Stimulated activated naive B cell treated with anti-CD40 and anti-IgM and Interleukin-4, amounts not matched to agents 10 μg/mL and 1 μg/mL and 100 μg/mL, for 72 hours (primary cell): ENCODE measurements around the gene FBLL1.
A peak's percentile ranks its signal among the peaks of the same experiment; 100 is the strongest.
"Not testable (repeated sequence)": the region's sequence is repeated elsewhere in the genome, so short reads cannot be mapped to it uniquely, and the experiment has no call there.

Experiments
- ATAC-seq, 2 donors: fragments of 150-1000 bp; cut with Tn5 transposase; replicated peaks; 2 replicates each; pipeline ENCODE4 v1.10.0; 2021; ENCODE audit warnings: moderate library complexity in 1 of 2
- DNase-seq: peaks from one replicate; pipeline ENCODE4 v3.0.0; 2021
- H3K27ac Mint-ChIP-seq: one replicate; pipeline ENCODE4 v1.8.0; 2022; ENCODE audit warnings: mild to moderate bottlenecking, mixed read lengths
- H3K27me3 Mint-ChIP-seq, 2 donors: one replicate each; pipeline ENCODE4 v1.8.0; 2022; ENCODE audit warnings: mixed read lengths in 2 of 2
- H3K36me3 Mint-ChIP-seq, 2 donors: one replicate each; pipeline ENCODE4 v1.8.0; 2022; ENCODE audit warnings: mixed read lengths in 2 of 2, mild to moderate bottlenecking in 1 of 2
- H3K4me1 Mint-ChIP-seq, 2 donors: one replicate each; pipeline ENCODE4 v1.8.0; 2022; ENCODE audit warnings: mixed read lengths in 2 of 2, mild to moderate bottlenecking in 1 of 2
- H3K4me3 Mint-ChIP-seq, 2 donors: one replicate each; pipeline ENCODE4 v1.8.0; 2022; ENCODE audit warnings: mild to moderate bottlenecking in 2 of 2, mixed read lengths in 2 of 2, moderate library complexity in 1 of 2
- H3K9me3 Mint-ChIP-seq, 2 donors: one replicate each; pipeline ENCODE4 v1.8.0; 2022; ENCODE audit warnings: mixed read lengths in 2 of 2, mild to moderate bottlenecking in 1 of 2

The FBLL1 gene

DNA sequence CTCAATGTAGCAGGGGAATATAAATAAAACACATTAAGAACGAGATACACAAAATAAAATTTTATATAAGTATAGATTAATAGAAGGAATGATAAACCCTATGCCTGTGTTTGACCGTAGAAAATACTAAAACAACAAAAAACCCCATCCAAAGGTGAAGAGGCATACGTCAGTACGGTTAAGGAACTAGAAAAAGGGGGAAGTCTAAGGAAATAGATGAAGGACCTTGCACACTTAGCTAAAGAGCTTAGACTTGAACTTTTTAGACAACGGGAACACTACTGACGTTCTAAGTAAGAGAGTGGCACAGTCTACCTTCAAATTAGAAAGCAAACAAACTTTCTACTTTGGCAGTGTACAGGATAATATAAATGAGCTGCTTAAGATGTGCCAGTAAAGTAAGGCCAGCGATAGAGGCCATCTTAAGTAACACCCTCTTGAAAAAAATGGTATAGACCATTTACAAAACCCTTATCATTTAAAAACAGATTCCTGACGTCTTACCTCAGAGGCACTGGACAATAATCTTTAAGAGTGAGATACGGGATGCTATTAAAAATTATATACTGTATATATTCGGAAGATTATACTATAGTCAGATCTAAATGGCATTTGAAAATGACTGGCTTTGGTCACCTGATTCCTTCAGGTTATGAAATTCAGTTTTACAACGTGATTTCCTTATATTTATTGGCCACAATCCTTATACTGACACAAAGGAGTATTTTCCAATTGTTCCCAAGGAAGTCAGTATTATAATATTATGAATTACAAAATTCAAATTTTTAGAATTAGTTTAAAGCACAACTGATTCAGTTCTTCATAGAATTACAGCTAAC, 41.6 kb downstream of the FBLL1 start:
- H3K9me3 Mint-ChIP-seq = no peaks in the 10 kb centered on the region
- no peak for ATAC-seq
- no peak overlapping the region for H3K4me3 Mint-ChIP-seq
- H3K27me3 Mint-ChIP-seq = no peaks in the 10 kb centered on the region
- DNase-seq = no peak
- H3K4me1 Mint-ChIP-seq = peaks cover 5 to 22% of the 10 kb centered on the region in 2 donors
- H3K27ac Mint-ChIP-seq = no peak overlapping the region
- H3K36me3 Mint-ChIP-seq = peaks cover 19 to 49% of the 10 kb centered on the region in 2 donors

- peaks cover 10 to 38% of the 10 kb centered on the region in 2 donors for H3K36me3 Mint-ChIP-seq
- not testable (repeated sequence) for H3K9me3 Mint-ChIP-seq, H3K27ac Mint-ChIP-seq, ATAC-seq, H3K27me3 Mint-ChIP-seq, H3K4me3 Mint-ChIP-seq, DNase-seq
- peaks cover 13 to 41% of the 10 kb centered on the region in 2 donors for H3K4me1 Mint-ChIP-seq
These were observed 44.6 kb downstream of the FBLL1 start for GRCh38 chr5:168573663-168574062.

DNA sequence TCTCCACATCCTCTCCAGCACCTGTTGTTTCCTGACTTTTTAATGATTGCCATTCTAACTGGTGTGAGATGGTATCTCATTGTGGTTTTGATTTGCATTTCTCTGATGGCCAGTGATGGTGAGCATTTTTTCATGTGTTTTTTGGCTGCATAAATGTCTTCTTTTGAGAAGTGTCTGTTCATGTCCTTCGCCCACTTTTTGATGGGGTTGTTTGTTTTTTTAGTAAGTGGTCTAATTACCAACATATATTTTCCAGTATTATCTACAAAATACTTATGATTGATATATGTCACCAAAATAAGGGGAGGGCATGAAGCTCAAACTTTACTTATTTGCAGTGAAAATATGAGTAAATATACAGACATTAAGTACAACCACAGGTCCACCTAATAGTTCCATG, 45.1 kb downstream of the FBLL1 start:
- not testable (repeated sequence) for H3K27me3 Mint-ChIP-seq, H3K27ac Mint-ChIP-seq, H3K4me3 Mint-ChIP-seq, H3K9me3 Mint-ChIP-seq, DNase-seq, ATAC-seq
- Mint-ChIP-seq H3K4me1 (peaks cover 13 to 41% of the 10 kb centered on the region in 2 donors), H3K36me3 (peaks cover 10 to 36% of the 10 kb centered on the region in 2 donors)

DNA sequence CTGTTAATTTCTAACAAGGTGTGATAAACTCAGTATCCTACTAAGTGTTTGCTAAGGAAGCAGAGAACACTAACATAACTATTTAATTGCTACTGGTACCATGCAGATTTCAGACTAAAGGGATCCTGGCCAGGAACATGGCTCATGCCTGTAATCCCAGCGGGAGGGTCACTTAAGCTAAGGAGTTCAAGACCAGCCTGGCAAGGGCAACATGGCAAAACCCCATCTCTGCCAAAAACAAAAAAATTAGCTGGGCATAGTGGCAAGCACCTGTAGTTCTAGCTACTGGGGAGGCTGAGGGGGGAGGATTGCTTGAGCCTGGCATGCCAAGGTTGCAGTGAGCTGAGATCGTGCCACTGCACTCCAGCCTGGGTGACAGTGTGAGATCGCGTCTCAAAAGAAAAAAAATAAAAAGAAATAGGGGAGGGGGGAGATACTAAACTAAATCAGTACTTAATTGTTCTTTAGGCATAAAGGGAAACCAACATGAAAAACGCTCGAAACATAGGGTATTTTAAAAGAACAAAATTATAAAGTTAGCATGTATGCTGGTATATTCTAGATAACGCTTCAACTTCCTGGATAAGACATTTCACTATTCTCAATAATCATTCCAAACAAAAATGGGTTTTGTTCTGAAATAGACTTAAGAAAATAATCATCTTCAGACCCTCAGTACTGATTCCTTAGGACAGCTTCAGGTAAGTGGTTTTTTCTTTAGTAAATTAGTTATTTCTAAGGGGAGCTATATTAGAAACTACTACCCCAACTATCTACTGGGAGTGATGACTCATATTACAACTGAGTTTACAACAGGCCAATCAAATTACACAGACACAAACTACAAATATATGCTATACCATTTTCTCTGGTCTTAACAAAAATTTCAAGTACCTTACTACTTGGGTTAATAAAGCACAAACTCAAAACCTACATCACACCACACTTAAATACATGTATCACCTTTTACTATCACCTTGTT, 46.6 kb downstream of the FBLL1 start:
- no peak overlapping the region for H3K4me3 Mint-ChIP-seq
- no peaks in the 10 kb centered on the region for H3K27me3 Mint-ChIP-seq
- ATAC-seq (no peak), DNase-seq (no peak)
- H3K4me1 Mint-ChIP-seq = peaks cover 20 to 49% of the 10 kb centered on the region in 2 donors
- H3K9me3 Mint-ChIP-seq = peaks cover 0 to 4% of the 10 kb centered on the region in 2 donors
- peaks cover 6 to 29% of the 10 kb centered on the region in 2 donors for H3K36me3 Mint-ChIP-seq
- no peak overlapping the region for H3K27ac Mint-ChIP-seq

- ATAC-seq (no peak), DNase-seq (no peak)
- Mint-ChIP-seq H3K4me1 (peaks cover 15 to 37% of the 10 kb centered on the region in 2 donors), H3K27me3 (no peaks in the 10 kb centered on the region), H3K36me3 (peaks cover 0 to 19% of the 10 kb centered on the region in 2 donors), H3K9me3 (peaks cover 0 to 4% of the 10 kb centered on the region in 2 donors), H3K27ac (peak overlapping the region; percentile 94), H3K4me3 (peak overlapping the region; percentile 86 to 90)
These were observed 48.9 kb downstream of the FBLL1 start for GRCh38 chr5:168578006-168578405.

DNA sequence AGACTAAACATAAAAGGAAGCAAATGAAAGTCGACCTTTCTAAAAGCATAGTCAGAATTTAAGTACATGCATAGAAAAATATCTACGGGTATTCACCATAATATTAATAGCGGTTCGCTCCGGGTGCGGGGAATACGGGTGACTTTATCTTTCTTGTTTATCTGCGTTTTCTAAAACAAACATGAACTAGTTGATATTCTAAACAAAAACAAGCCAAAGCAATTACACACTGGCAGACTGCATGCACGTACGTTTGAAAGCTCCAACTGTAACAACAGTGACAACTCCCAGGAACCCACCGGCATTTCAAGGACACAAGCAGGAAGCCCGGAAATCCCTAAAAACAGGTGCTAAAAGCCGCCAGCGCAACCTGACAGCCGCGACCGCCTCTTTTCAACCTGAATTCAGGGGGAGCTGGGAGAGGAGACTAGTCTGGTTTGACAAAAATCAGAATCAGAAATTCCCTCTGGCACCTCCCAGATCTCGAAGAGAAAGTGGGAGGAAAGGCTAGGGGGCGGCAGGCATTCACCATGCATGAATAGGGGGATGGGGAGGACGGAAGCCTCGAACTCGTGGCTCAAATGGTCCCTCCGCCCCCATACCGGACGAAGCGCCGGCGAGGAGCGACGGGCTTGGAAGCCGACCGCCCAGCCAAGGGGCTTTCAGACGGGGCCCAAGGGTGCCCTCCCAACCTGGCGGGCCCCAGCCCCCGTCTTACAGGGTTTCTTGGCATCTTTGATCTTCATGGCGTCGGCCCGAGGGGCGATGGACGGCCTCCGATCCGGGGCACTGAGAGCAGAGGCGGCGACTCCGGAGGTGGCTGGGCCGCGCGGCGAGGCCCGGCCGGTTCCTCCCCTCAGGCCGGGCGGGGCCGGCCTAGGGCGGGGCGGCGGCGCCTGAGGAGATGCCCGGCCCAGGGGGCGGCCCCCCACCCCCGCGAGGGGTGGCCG, 49.7 kb downstream of the FBLL1 start, which contains the start of gene PANK3:
TSS of gene PANK3 (minus strand) at position 831 of the 950 bp plus-strand sequence. CDS start at position 746, 85 bp downstream.
- Mint-ChIP-seq H3K4me1 (peaks cover 17 to 41% of the 10 kb centered on the region in 2 donors), H3K27me3 (no peaks in the 10 kb centered on the region), H3K36me3 (peaks cover 0 to 19% of the 10 kb centered on the region in 2 donors), H3K4me3 (peak within 1 kb of the TSS; percentile 90 to 94), H3K27ac (peak within 1 kb of the TSS; percentile 99), H3K9me3 (peaks cover 0 to 4% of the 10 kb centered on the region in 2 donors)
- DNase-seq = no peak
- peak; percentile 68 to 76 for ATAC-seq

- Mint-ChIP-seq H3K4me3 (peak overlapping the region; percentile 90 to 94), H3K36me3 (peaks cover 0 to 19% of the 10 kb centered on the region in 2 donors), H3K27ac (peak overlapping the region; percentile 99), H3K4me1 (peaks cover 23 to 46% of the 10 kb centered on the region in 2 donors), H3K27me3 (no peaks in the 10 kb centered on the region), H3K9me3 (peaks cover 0 to 4% of the 10 kb centered on the region in 2 donors)
- DNase-seq (peak; percentile 99), ATAC-seq (peak; percentile 93 to 96)
These were observed 50.6 kb downstream of the FBLL1 start for GRCh38 chr5:168579488-168580226.

GRCh38 chr5:168580227-168580508, 51.1 kb downstream of the FBLL1 start:
- ATAC-seq (no peak), DNase-seq (no peak)
- Mint-ChIP-seq H3K9me3 (peaks cover 0 to 4% of the 10 kb centered on the region in 2 donors), H3K36me3 (peaks cover 0 to 16% of the 10 kb centered on the region in 2 donors), H3K27me3 (no peaks in the 10 kb centered on the region), H3K4me1 (peaks cover 25 to 47% of the 10 kb centered on the region in 2 donors), H3K4me3 (peak overlapping the region; percentile 90 to 94), H3K27ac (peak overlapping the region; percentile 99)
